OCI-LY1 (cell line): ENCODE measurements around the gene NTRK3.

Source experiments
- CTCF ChIP-seq: fragments of 200-600 bp; sonication (generic), shearing (Covaris generic); IDR thresholded peaks from 2 replicates; pipeline ENCODE4 v1.5.1; 2017; ENCODE audit warnings: mild to moderate bottlenecking, antibody characterized with exemption, low read length, moderate library complexity, mixed read lengths
- EZH2 ChIP-seq: fragments of 200-600 bp; sonication (generic), shearing (Covaris generic); IDR thresholded peaks from 2 replicates; pipeline ENCODE4 v1.8.0; 2017; ENCODE audit warnings: borderline replicate concordance, mixed run types, mild to moderate bottlenecking, antibody characterized with exemption, low read length, moderate library complexity, mixed read lengths

- no peak for TF ChIP-seq CTCF
- TF ChIP-seq EZH2, result no peak
Observed at GRCh38 chr15:87955284-87955909, 301.1 kb downstream of the NTRK3 start.
